HCT116 (cell line): Measurements from ENCODE around the gene SH2D6.

Source experiments
- EZH2 ChIP-seq: fragments of 200-600 bp; sonication (generic); IDR thresholded peaks from 2 replicates; pipeline ENCODE4 v1.6.1; 2017; ENCODE audit warnings: antibody characterized with exemption, mixed run types
- FOSL1 ChIP-seq: IDR thresholded peaks from 2 replicates; pipeline ENCODE4 v1.6.1; 2012; ENCODE audit warnings: low read depth
- POLR2A ChIP-seq: IDR thresholded peaks from 2 replicates; pipeline ENCODE4 v1.7.0; 2011; ENCODE audit warnings: borderline replicate concordance; ENCODE audit not compliant: insufficient read depth, insufficient read length; ENCODE audit errors: extremely low read depth
- POLR2AphosphoS5 ChIP-seq: IDR thresholded peaks from 2 replicates; pipeline ENCODE4 v1.6.1; 2011; ENCODE audit warnings: mild to moderate bottlenecking, low read depth, low read length, moderate library complexity
- SIN3A ChIP-seq: IDR thresholded peaks from 2 replicates; pipeline ENCODE4 v1.6.1; 2012; ENCODE audit warnings: low read depth
- SP1 ChIP-seq: IDR thresholded peaks from 2 replicates; pipeline ENCODE4 v1.6.1; 2012; ENCODE audit warnings: low read depth
- YY1 ChIP-seq: IDR thresholded peaks from 2 replicates; pipeline ENCODE4 v1.6.1; 2011; ENCODE audit warnings: low read length, low read depth, moderate library complexity, mild to moderate bottlenecking; ENCODE audit not compliant: insufficient replicate concordance; ENCODE audit errors: extremely low read depth
- TF ChIP-seq, protein P1 (sequence below), 3 experiments: fragments of 200-600 bp in 1 of 3; sonication (generic) in 1 of 3; IDR thresholded peaks in 2 of 3; conservative IDR thresholded peaks in 1 of 3; 2 replicates each; pipeline ENCODE4 v1.5.1; 2012 to 2017; ENCODE audit warnings: low read depth in 2 of 3, low read length in 2 of 3, antibody characterized with exemption in 1 of 3, borderline replicate concordance in 1 of 3, control low read depth in 1 of 3, mild to moderate bottlenecking in 1 of 3, mixed read lengths in 1 of 3, mixed run types in 1 of 3, moderate library complexity in 1 of 3; ENCODE audit not compliant: insufficient read depth in 1 of 3
- TF ChIP-seq, protein P2 (sequence below): IDR thresholded peaks from 2 replicates; pipeline ENCODE4 v1.6.1; 2012

GRCh38 chr2:85476624-85477023 lies 58.1 kb downstream of the SH2D6 start:
- TF ChIP-seq POLR2A (no peak), EZH2 (no peak), YY1 (no peak), SP1 (no peak), POLR2AphosphoS5 (no peak), SIN3A (no peak), FOSL1 (no peak)
- TF ChIP-seq, protein P1, sequence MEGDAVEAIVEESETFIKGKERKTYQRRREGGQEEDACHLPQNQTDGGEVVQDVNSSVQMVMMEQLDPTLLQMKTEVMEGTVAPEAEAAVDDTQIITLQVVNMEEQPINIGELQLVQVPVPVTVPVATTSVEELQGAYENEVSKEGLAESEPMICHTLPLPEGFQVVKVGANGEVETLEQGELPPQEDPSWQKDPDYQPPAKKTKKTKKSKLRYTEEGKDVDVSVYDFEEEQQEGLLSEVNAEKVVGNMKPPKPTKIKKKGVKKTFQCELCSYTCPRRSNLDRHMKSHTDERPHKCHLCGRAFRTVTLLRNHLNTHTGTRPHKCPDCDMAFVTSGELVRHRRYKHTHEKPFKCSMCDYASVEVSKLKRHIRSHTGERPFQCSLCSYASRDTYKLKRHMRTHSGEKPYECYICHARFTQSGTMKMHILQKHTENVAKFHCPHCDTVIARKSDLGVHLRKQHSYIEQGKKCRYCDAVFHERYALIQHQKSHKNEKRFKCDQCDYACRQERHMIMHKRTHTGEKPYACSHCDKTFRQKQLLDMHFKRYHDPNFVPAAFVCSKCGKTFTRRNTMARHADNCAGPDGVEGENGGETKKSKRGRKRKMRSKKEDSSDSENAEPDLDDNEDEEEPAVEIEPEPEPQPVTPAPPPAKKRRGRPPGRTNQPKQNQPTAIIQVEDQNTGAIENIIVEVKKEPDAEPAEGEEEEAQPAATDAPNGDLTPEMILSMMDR (IDR thresholded peaks at IDR 0.05 in 2 of 3, conservative IDR thresholded peaks at IDR 0.05 in 1 of 3; ENCODE audit: borderline replicate concordance in 1 of 3, insufficient read depth in 1 of 3, low read depth in 2 of 3, low read length in 2 of 3), result no peak
- TF ChIP-seq, protein P2, sequence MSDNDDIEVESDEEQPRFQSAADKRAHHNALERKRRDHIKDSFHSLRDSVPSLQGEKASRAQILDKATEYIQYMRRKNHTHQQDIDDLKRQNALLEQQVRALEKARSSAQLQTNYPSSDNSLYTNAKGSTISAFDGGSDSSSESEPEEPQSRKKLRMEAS, result no peak
